ENCODE results near the gene PKDCC. TPM values are rescaled to one million over a fixed set of nuclear protein-coding genes. Genes with fewer than 3 reads are reported as not detected.

The PKDCC gene
- total and polyA plus RNA-seq, 10 of the 15 experiments (the other 5 are each of a cell fraction or from before 2014, with no cell fraction given), result 0.13 to 10.2 (median 2.3) TPM

DNA sequence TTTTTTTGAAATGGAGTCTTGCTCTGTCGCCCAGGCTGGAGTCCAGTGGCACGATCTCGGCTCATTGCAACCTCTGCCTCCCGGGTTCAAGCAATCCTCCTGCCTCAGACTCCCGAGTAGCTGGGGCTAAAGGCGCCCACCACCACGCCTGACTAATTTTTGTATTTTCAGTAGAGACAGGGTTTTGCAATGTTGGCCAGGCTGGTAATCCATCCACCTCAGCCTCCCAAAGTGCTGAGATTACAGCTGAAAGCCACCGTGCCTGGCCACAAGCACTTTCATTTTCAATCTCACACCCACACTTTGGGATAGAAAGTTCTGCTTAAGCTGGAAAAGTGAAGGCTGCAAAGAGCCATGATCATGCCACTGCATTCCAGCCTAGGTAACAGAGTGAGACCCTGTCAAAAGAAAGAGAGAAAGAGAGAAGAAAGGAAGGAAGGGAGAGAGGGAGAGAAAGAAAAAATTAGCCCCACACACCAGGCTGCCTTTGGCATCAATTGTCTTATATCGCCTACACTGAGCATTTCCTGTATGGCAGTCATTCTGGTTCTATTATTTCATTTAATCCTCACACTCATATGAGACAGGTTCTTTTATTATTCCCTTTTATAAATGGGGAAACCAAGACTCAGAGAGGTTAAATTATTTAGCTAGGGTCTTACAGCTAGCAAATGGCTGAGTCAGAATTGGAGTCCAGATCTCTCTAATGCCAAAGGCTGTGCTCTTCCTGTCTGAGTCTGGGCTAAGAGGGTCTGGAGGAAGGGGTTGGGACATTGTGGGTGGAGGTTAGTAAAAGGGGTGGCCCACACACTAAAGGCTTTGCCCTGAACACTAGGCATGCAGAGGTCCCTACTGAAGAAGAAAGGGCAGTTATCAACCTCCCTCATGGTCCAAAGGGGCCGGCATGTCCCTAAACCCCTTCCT, 37.9 kb upstream of the PKDCC start:
- FAIRE-seq (peak; percentile 61), DNase-seq (ENCODE audit: low read depth, low spot score) (no peak), ATAC-seq (peak; percentile 76)
- 16% methylated on average over 8 of the region's 10 CpGs for WGBS (ENCODE audit: insufficient coverage, insufficient replicate concordance, low lambda C conversion rate, missing lambda C conversion rate)
- H4K20me1 ChIP-seq (ENCODE audit: control insufficient read depth, insufficient read depth), result no peaks in the 10 kb centered on the region
- in situ Hi-C loops (cut with MboI) (no loop called here), intact Hi-C loops (cut with micrococcal nuclease; ENCODE audit: unreplicated experiment) (no loop called here)
- no peak overlapping the region for H3K27ac ChIP-seq (ENCODE audit: control insufficient read depth, insufficient read depth)
- no peaks in the 10 kb centered on the region for H3K27me3 ChIP-seq (replicated peaks in 1 of 2; ENCODE audit: control insufficient read depth in 2 of 2, insufficient read depth in 2 of 2, low read length in 1 of 2)
- no peak overlapping the region for H2AFZ ChIP-seq (ENCODE audit: control insufficient read depth, low read depth, low read length)
- no peak overlapping the region for H3K9ac ChIP-seq (ENCODE audit: control insufficient read depth, insufficient read depth, low read length)
- no peak overlapping the region for H3K4me3 ChIP-seq
- SMC1A ChIA-PET (ENCODE audit: uncharacterized antibody, unreplicated experiment), result interaction anchor here (1.2 kb wide), 1 partner anchor 78 kb away, joined by 3 read pairs; no protein-coding TSS in a partner anchor
- POLR2A ChIA-PET, result no interaction called here
- RAD21 ChIA-PET (ENCODE audit: unreplicated experiment), result no interaction called here
- H3K79me2 ChIP-seq (ENCODE audit: control insufficient read depth, insufficient read depth, low read length), result no peaks in the 10 kb centered on the region
- no peaks in the 10 kb centered on the region for H3K36me3 ChIP-seq (ENCODE audit: control insufficient read depth in 2 of 2, insufficient read depth in 2 of 2, low read length in 1 of 2)
- H3K9me3 ChIP-seq (replicated peaks; ENCODE audit: control insufficient read depth, insufficient read depth, low read length), result peaks cover 7% of the 10 kb centered on the region; the same call in 2 of the 3 replicates
- CTCF ChIA-PET, result interaction anchor here (1.3 to 1.5 kb wide), 2 partner anchors 76 to 156 kb away, joined by 3 read pairs; no protein-coding TSS in a partner anchor
- H3K4me1 ChIP-seq (ENCODE audit: control insufficient read depth, insufficient read depth, low read length), result peaks cover 16% of the 10 kb centered on the region
- no TSS peak for BruUV-seq (replicated peaks)
- H3K4me2 ChIP-seq (ENCODE audit: control insufficient read depth, insufficient read depth), result peak overlapping the region; percentile 55
- TF ChIP-seq PAX8 (IDR thresholded peaks at IDR 0.05) (no peak), NFIC (IDR thresholded peaks at IDR 0.05; ENCODE audit: low read depth, low read length) (peak; percentile 36; the same call in 1 of the 2 replicates), EED (IDR thresholded peaks at IDR 0.05; ENCODE audit: low read depth) (peak; percentile 79), RAD21 (IDR thresholded peaks at IDR 0.05; ENCODE audit: insufficient read depth, low read depth, low read length) (0 out of 2 replicates have a peak, but pooled peaks have one; percentile 2), CUX1 (IDR thresholded peaks at IDR 0.05; ENCODE audit: insufficient replicate concordance, low read depth, low read length) (no peak), BRCA1 (IDR thresholded peaks at IDR 0.05; ENCODE audit: low read depth, low read length) (no peak), GATAD2B (conservative IDR thresholded peaks at IDR 0.05; ENCODE audit: low read depth) (no peak), FOXK2 (IDR thresholded peaks at IDR 0.05) (no peak), PBX3 (IDR thresholded peaks at IDR 0.05; ENCODE audit: insufficient replicate concordance, low read depth, low read length) (no peak), NR2F1 (conservative IDR thresholded peaks at IDR 0.05) (no peak), EP300 (IDR thresholded peaks at IDR 0.05; ENCODE audit: borderline replicate concordance in 1 of 2, control insufficient read depth in 1 of 2, low read depth in 2 of 2, low read length in 2 of 2) (no peak), IKZF2 (IDR thresholded peaks at IDR 0.05) (peak; percentile 36 to 53; a peak in 2 of 4 replicates), CHD1 (IDR thresholded peaks at IDR 0.05; ENCODE audit: low read depth, low read length) (no peak), IKZF1 (conservative IDR thresholded peaks at IDR 0.05) (0 out of 2 replicates have a peak, but pooled peaks have one; percentile 25)
